Activated CD8-positive, alpha-beta memory T cell treated with anti-CD3 and anti-CD28 coated beads, Interleukin-2, amount 10 ng/mL, durations not matched to agents 7 days and 5 days (primary cell): ENCODE measurements around the gene RD3L. TPM values are rescaled to one million over a fixed set of nuclear protein-coding genes. Genes with fewer than 3 reads are reported as not detected.
"Not testable (repeated sequence)": the region's sequence is repeated elsewhere in the genome, so short reads cannot be mapped to it uniquely, and the experiment has no call there.

Experiments
- ATAC-seq: fragments of 150-1000 bp; cut with Tn5 transposase; one replicate; pipeline ENCODE4 v1.10.0; 2021; ENCODE audit warnings: moderate library complexity
- CTCF ChIA-PET: fragments of 350-600 bp; sonication (Branson Sonifier 250); formaldehyde crosslinking; loops from one replicate; lab custom pipeline; 2021; ENCODE audit warnings: antibody characterized with exemption; lab: Charles Lee
- DNase-seq: peaks from one replicate; pipeline ENCODE4 v3.0.0-alpha.2; 2020
- H3K27ac Mint-ChIP-seq: one replicate; pipeline ENCODE4 v1.8.0; 2021; ENCODE audit warnings: mild to moderate bottlenecking, mixed read lengths
- H3K27me3 Mint-ChIP-seq: one replicate; pipeline ENCODE4 v1.8.0; 2021; ENCODE audit warnings: mixed read lengths
- H3K36me3 Mint-ChIP-seq: one replicate; pipeline ENCODE4 v1.8.0; 2021; ENCODE audit warnings: mild to moderate bottlenecking, mixed read lengths
- H3K4me1 Mint-ChIP-seq: one replicate; pipeline ENCODE4 v1.8.0; 2021; ENCODE audit warnings: mixed read lengths
- H3K4me3 Mint-ChIP-seq: one replicate; pipeline ENCODE4 v1.8.0; 2021; ENCODE audit warnings: mild to moderate bottlenecking, moderate library complexity, mixed read lengths
- H3K9me3 Mint-ChIP-seq: one replicate; pipeline ENCODE4 v1.8.0; 2022; ENCODE audit warnings: low read depth, mixed read lengths
- total RNA-seq, 2 experiments: library from RNA; stranded (reverse); gene quantifications; one replicate each; pipeline ENCODE4 v1.2.3, GENCODE V29; 2021

RD3L gene
- not detected for total RNA-seq

- ATAC-seq (no peak), DNase-seq (no peak)
- CTCF ChIA-PET: interaction anchor here (1.3 kb wide), 1 partner anchor 32 kb away, joined by 7 read pairs; no protein-coding TSS in a partner anchor
- no peaks in the 10 kb centered on the region for H3K4me1 Mint-ChIP-seq
- no peaks in the 10 kb centered on the region for H3K36me3 Mint-ChIP-seq
- H3K9me3 Mint-ChIP-seq: no peaks in the 10 kb centered on the region
- no peak within 1 kb of the TSS for H3K4me3 Mint-ChIP-seq
- no peak within 1 kb of the TSS for H3K27ac Mint-ChIP-seq
- peaks cover 57% of the 10 kb centered on the region for H3K27me3 Mint-ChIP-seq
Measured at GRCh38 chr14:103941973-103942736, at the start of gene RD3L. Gene RD3L, minus strand, starts transcription at chr14:103942529. Its CDS starts 834 bp downstream, at chr14:103941695.

- Mint-ChIP-seq H3K27me3 (peaks cover 45% of the 10 kb centered on the region), H3K9me3 (peaks cover 3% of the 10 kb centered on the region), H3K27ac (no peak overlapping the region), H3K36me3 (no peaks in the 10 kb centered on the region), H3K4me3 (no peak overlapping the region), H3K4me1 (no peaks in the 10 kb centered on the region)
- ATAC-seq (no peak), DNase-seq (no peak)
- CTCF ChIA-PET: interaction anchor here (1.6 kb wide), 1 partner anchor 11 kb away, joined by 4 read pairs; no protein-coding TSS in a partner anchor
Measured at GRCh38 chr14:103989964-103990363, 47.6 kb upstream of the RD3L start.

GRCh38 chr14:103989034-103989433, 46.7 kb upstream of the RD3L start:
- H3K27ac Mint-ChIP-seq: no peak overlapping the region
- CTCF ChIA-PET: interaction anchor here (1.6 kb wide), 1 partner anchor 12 kb away, joined by 4 read pairs; no protein-coding TSS in a partner anchor
- peaks cover 43% of the 10 kb centered on the region for H3K27me3 Mint-ChIP-seq
- H3K36me3 Mint-ChIP-seq: no peaks in the 10 kb centered on the region
- H3K9me3 Mint-ChIP-seq: peaks cover 3% of the 10 kb centered on the region
- no peak overlapping the region for H3K4me3 Mint-ChIP-seq
- ATAC-seq (no peak), DNase-seq (no peak)
- H3K4me1 Mint-ChIP-seq: no peaks in the 10 kb centered on the region

- ATAC-seq: no peak
- CTCF ChIA-PET: no interaction called here
- H3K27me3 Mint-ChIP-seq: peaks cover 31% of the 10 kb centered on the region
- peaks cover 2% of the 10 kb centered on the region for H3K9me3 Mint-ChIP-seq
- H3K36me3 Mint-ChIP-seq: no peaks in the 10 kb centered on the region
- H3K4me1 Mint-ChIP-seq: no peaks in the 10 kb centered on the region
- DNase-seq: no peak
- H3K4me3 Mint-ChIP-seq: no peak overlapping the region
- H3K27ac Mint-ChIP-seq: no peak overlapping the region
Measured at GRCh38 chr14:103984196-103984595, 41.9 kb upstream of the RD3L start.

GRCh38 chr14:103980623-103981238, 38.4 kb upstream of the RD3L start:
- DNase-seq: not testable (repeated sequence)
- CTCF ChIA-PET: interaction anchor here (1.4 to 2.5 kb wide), 4 partner anchors 71 to 174 kb away, joined by 3 to 10 read pairs (median 4); no protein-coding TSS in a partner anchor

GRCh38 chr14:103974575-103974974, 32.2 kb upstream of the RD3L start:
- CTCF ChIA-PET: interaction anchor here (1.0 kb wide), 1 partner anchor 31 kb away, joined by 4 read pairs; no protein-coding TSS in a partner anchor
- DNase-seq (no peak), ATAC-seq (no peak)
- Mint-ChIP-seq H3K27me3 (peaks cover 22% of the 10 kb centered on the region), H3K4me3 (no peak overlapping the region), H3K9me3 (no peaks in the 10 kb centered on the region), H3K36me3 (no peaks in the 10 kb centered on the region), H3K27ac (no peak overlapping the region), H3K4me1 (no peaks in the 10 kb centered on the region)

More at GRCh38 chr14:103980623-103981238, 38.4 kb upstream of the RD3L start:
- not testable (repeated sequence) for H3K4me1 Mint-ChIP-seq, H3K27ac Mint-ChIP-seq, H3K9me3 Mint-ChIP-seq, H3K4me3 Mint-ChIP-seq, ATAC-seq, H3K36me3 Mint-ChIP-seq
- H3K27me3 Mint-ChIP-seq: peaks cover 21% of the 10 kb centered on the region

GRCh38 chr14:103973354-103973753, 31.0 kb upstream of the RD3L start:
- DNase-seq (no peak), ATAC-seq (no peak)
- CTCF ChIA-PET: no interaction called here
- H3K36me3 Mint-ChIP-seq: no peaks in the 10 kb centered on the region
- peaks cover 22% of the 10 kb centered on the region for H3K27me3 Mint-ChIP-seq
- H3K4me3 Mint-ChIP-seq: no peak overlapping the region
- no peaks in the 10 kb centered on the region for H3K4me1 Mint-ChIP-seq
- no peak overlapping the region for H3K27ac Mint-ChIP-seq
- no peaks in the 10 kb centered on the region for H3K9me3 Mint-ChIP-seq

GRCh38 chr14:103969961-103970360, 27.6 kb upstream of the RD3L start:
- no peak overlapping the region for H3K4me3 Mint-ChIP-seq
- ATAC-seq: no peak
- no peaks in the 10 kb centered on the region for H3K36me3 Mint-ChIP-seq
- CTCF ChIA-PET: no interaction called here
- H3K4me1 Mint-ChIP-seq: no peaks in the 10 kb centered on the region
- H3K27me3 Mint-ChIP-seq: peaks cover 25% of the 10 kb centered on the region
- no peak overlapping the region for H3K27ac Mint-ChIP-seq
- no peaks in the 10 kb centered on the region for H3K9me3 Mint-ChIP-seq
- DNase-seq: no peak

- ATAC-seq: no peak
- Mint-ChIP-seq H3K4me1 (no peaks in the 10 kb centered on the region), H3K36me3 (no peaks in the 10 kb centered on the region), H3K4me3 (no peak overlapping the region), H3K27ac (no peak overlapping the region), H3K27me3 (peaks cover 23% of the 10 kb centered on the region), H3K9me3 (no peaks in the 10 kb centered on the region)
- no peak for DNase-seq
- CTCF ChIA-PET: no interaction called here
Measured at GRCh38 chr14:103966631-103967030, 24.3 kb upstream of the RD3L start.

GRCh38 chr14:103961928-103962578, 19.7 kb upstream of the RD3L start:
- H3K9me3 Mint-ChIP-seq: no peaks in the 10 kb centered on the region
- peaks cover 15% of the 10 kb centered on the region for H3K27me3 Mint-ChIP-seq
- DNase-seq (no peak), ATAC-seq (no peak)
- no peaks in the 10 kb centered on the region for H3K4me1 Mint-ChIP-seq
- no peak overlapping the region for H3K27ac Mint-ChIP-seq
- CTCF ChIA-PET: no interaction called here
- no peaks in the 10 kb centered on the region for H3K36me3 Mint-ChIP-seq
- H3K4me3 Mint-ChIP-seq: no peak overlapping the region

GRCh38 chr14:103960457-103961055, 18.2 kb upstream of the RD3L start:
- Mint-ChIP-seq H3K4me3 (no peak overlapping the region), H3K27me3 (peaks cover 9% of the 10 kb centered on the region), H3K9me3 (no peaks in the 10 kb centered on the region), H3K27ac (no peak overlapping the region), H3K36me3 (no peaks in the 10 kb centered on the region), H3K4me1 (no peaks in the 10 kb centered on the region)
- CTCF ChIA-PET: no interaction called here
- ATAC-seq (no peak), DNase-seq (no peak)

GRCh38 chr14:103949131-103949790, 6.9 kb upstream of the RD3L start:
- ATAC-seq (no peak), DNase-seq (no peak)
- Mint-ChIP-seq H3K27ac (no peak overlapping the region), H3K36me3 (no peaks in the 10 kb centered on the region), H3K4me3 (no peak overlapping the region), H3K9me3 (no peaks in the 10 kb centered on the region), H3K4me1 (no peaks in the 10 kb centered on the region), H3K27me3 (peaks cover 43% of the 10 kb centered on the region)
- CTCF ChIA-PET: no interaction called here

- no peak overlapping the region for H3K27ac Mint-ChIP-seq
- no peaks in the 10 kb centered on the region for H3K36me3 Mint-ChIP-seq
- ATAC-seq (no peak), DNase-seq (no peak)
- no peak overlapping the region for H3K4me3 Mint-ChIP-seq
- no peaks in the 10 kb centered on the region for H3K4me1 Mint-ChIP-seq
- peaks cover 49% of the 10 kb centered on the region for H3K27me3 Mint-ChIP-seq
- no peaks in the 10 kb centered on the region for H3K9me3 Mint-ChIP-seq
- CTCF ChIA-PET: no interaction called here
Measured at GRCh38 chr14:103948442-103948841, 6.1 kb upstream of the RD3L start.
